GM04504 (cell line): ENCODE data around the gene MTERF4.

Source experiments
- DNase-seq: peaks from one replicate; pipeline ENCODE4 v3.0.0-alpha.2; 2012; ENCODE audit warnings: low read depth

The MTERF4 gene

DNA sequence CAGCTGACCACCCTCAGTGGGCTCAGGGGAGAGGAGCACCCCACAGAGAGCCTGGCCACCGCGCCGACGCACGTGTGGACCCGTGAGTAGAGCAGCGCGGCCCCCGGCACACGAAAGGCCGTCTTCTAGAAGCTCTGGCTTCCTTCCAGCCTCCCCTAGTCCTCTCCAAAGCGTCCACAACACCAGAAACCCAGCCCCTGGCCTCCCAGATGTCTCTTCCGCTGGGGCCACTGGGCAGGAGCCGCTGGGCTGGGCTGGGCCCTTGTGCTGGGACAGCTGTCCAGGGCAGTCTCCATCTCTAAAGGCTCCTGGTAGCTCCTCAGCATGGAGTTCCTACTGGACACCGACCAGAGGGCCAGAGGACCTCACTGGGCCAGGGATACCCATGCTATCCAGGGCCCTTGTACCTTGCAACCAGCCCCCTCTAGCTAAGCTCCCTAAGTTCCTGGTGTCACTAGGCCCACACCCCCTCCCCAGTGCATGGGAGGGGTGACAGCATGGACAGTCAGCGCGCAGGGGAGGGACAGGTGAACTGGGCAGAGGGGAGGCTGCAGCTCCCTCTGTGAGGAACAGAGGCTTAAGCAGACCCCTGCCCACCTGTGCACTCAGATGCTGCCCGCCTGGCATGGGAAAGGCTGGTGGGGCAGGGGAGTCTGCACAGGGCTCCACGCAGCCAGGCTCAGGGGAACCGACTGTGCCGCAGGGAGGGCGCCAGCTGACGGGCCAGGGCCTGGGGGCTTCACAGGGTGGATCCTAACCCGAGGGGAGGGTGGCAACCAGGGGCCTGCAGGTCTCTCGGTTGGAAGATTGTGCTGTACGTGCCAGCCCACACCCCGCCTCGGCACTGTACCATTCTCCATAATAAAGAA is 32.9 kb downstream of the MTERF4 start:
- no peak for DNase-seq

GRCh38 chr2:241068136-241068941 is 33.7 kb downstream of the MTERF4 start:
- DNase-seq: no peak

DNA sequence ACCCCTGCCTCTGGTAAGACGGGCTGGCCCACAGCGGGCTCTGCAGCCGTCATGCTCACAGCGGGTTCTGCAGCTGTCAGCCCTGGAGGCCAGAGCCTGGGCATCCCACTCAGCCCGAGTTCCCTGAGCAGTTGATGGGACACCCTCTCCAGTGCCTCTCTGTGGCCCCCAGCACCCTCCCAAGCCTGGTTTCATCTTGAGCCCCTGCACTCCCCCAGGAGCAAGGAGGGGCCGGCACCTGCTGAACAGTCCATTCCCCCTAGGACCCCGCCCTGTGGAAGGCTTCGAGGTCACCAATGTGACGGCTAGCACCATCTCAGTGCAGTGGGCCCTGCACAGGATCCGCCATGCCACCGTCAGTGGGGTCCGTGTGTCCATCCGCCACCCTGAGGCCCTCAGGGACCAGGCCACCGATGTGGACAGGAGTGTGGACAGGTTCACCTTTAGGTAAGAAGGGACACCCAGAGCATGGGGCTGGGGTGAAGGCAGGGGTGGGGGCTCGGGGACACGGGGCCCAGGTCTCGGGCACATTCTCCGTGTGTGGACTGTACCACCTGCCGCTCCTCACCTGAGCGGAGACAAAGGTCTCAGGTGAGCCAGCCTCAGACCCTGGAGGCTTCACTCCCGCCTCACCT is 34.5 kb downstream of the MTERF4 start:
- DNase-seq: no peak

DNA sequence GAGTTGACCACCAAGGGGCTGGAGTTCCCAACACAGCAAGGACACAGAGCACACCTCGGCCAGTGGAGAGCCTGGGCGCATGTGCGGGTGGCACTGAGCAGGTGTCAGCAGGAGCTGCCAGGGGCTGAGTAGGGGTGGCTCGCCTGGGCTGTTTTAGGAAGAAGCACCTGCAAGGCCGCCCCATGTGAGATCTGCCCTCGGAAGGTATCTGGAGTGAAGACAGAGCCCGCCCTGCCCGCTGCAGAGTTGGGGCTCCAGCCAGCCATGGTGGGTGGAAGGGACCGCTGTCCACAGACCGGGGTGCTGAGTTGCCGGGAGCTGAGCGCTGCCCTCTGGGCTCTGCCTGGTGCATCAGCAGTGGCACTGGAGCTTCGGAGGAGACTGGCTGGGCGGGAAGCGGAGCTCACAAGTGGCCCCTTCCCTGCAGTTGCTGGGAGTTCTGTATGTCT is 35.2 kb downstream of the MTERF4 start:
- no peak for DNase-seq

DNA sequence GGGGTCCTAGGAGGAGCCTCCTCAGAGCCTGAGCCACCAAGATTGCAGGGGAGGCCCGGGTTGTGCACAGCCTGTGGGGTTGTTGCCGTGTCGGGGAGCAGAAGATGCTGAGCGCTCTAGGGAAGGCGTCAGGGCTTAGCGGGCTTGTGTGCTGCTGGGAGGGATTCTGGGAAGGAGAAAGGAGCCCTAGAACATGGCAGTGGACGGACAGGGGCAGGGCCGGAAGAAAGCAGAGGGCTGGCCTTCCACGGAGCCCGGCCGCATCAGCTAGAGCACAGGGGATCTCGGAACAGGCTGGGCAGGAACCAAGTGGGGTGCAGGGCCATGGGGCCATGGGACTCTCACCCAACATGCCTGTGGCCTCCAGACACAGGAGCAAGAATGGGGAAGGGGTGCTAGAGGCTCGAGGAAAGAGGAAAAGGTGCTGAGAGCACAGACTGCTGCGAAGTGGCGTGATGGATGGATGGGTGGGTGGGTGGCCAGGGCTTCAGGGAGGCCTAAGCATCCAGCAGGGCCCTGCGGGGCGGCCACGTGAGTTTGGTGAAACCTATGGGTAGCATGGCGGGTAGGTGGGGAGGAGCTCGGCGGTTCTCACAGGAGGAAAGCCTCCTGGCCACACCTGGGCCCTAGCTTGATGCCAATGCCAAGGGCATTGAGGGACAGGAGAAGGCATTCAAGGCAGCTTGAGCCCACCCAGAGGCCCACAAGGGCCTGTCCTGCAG is 35.8 kb downstream of the MTERF4 start:
- no peak for DNase-seq

- no peak for DNase-seq
Measured at GRCh38 chr2:241065355-241065803, 36.7 kb downstream of the MTERF4 start.

DNA sequence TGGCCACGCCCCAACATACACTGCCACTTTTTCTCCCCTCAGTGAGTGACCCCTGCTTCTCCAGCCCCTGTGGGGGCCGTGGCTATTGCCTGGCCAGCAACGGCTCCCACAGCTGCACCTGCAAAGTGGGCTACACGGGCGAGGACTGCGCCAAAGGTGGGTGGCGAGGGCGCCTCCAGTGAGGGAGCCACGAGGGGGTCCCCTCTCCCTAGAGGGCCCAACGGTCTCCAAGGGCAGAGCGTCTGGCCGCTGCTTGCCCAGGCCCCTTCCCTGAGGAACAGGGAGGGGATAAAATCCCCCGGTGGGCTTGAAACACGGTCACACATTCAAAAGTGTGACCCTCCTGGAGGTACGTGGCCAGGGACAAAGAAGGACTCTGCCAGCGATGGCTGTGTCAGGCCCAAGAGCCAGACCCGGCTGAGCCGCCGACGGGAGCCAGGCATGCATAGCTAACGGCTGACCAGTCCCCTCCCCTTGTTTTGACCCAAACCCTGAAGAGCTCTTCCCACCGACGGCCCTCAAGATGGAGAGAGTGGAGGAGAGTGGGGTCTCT is 37.2 kb downstream of the MTERF4 start:
- DNase-seq: no peak

- DNase-seq: no peak
Measured at GRCh38 chr2:241064008-241064801, 37.9 kb downstream of the MTERF4 start.

DNA sequence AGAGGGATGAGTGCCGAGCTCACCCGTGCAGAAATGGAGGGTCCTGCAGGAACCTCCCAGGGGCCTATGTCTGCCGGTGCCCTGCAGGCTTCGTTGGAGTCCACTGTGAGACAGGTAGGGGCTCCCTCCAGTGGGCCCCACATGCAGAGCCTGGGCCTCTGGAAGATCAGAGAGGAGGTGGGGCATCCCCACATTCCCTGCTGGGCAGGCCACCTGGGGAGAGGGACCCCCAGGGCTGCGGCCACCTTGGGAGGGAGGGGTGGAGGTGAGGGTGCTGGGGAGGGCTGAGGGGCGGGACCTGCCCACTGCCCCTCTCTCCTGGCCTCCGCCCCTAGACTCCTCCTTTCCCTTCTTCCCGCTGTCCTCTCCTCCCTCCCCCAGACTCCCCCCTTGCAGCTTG is 38.5 kb downstream of the MTERF4 start:
- DNase-seq: no peak

GRCh38 chr2:241063093-241063551 is 39.0 kb downstream of the MTERF4 start:
- DNase-seq: no peak

DNA sequence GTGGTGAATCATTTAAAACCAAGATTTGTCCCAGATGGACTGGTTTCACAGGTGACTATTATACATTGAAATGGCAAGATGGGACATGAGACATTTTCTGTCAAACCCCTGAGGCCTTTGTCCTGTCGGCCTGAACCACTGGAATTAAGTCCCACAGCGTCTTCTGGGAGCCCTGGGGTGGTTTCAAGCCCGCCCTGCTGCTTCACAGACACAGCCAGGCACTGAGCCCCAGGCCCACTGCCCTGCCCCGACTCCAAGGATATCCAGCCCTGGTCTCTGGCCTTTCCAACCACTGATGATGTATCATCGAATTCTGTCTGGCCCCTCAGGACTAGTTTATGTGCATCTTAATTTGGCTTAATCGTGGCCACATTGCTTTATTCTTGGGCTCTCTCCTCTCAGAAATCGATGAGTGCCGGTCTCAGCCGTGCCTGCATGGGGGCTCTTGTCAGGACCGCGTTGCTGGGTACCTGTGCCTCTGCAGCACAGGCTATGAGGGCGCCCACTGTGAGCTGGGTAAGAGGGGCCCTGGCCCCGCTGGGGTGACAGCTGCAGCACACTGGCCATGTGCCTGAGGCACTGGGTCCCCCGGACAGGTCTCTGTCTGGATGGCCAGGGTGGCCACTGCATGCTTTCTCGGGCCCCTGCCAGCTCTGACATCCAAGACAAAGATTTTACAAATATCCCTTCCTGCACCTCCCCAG is 39.5 kb downstream of the MTERF4 start:
- no peak for DNase-seq

GRCh38 chr2:241061275-241061674 is 40.8 kb downstream of the MTERF4 start:
- DNase-seq: no peak

DNA sequence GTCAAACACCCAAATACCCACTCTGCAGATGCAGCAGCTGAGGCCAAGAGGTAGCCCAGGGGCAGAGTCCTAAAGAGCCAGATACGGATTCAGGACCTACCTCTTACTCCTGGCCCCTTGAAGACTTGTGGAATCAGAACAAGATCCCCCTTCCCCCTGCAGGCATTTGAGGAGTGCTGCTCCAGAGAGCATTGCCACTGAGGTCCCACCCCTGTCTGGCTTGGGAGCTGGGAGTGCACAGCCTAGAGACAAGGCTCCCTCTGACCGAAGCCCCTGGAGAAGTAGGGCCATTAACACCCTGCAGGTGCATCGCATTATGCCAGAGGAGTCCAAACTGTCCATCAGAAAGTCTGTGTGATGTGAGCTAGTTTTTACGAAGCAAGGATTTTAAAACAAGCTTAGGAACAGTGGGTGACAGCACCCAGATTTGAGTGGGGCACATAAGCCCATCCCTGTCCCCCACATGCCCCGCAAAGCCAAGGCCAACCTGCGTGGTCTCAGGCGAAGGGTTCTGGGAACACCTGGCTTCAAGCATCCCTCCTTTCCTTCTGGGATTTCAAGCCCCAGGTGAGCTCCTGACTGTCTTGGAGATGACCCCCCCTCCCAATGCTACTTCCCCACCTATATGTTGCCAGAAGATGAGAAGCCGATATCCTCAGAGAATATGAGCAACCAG is 48.4 kb downstream of the MTERF4 start:
- no peak for DNase-seq

GRCh38 chr2:241052677-241053360 is 49.3 kb downstream of the MTERF4 start:
- no peak for DNase-seq

- DNase-seq: no peak
Measured at GRCh38 chr2:241051578-241052487, 50.3 kb downstream of the MTERF4 start.

- DNase-seq: no peak
Measured at GRCh38 chr2:241050624-241051577, 51.2 kb downstream of the MTERF4 start.
